ACHN (cell line): ENCODE results near the gene LIMK1.
"Not testable (repeated sequence)": the region's sequence is repeated elsewhere in the genome, so short reads cannot be mapped to it uniquely, and the experiment has no call there.

Experiments used
- DNase-seq: peaks from one replicate; pipeline ENCODE4 v3.0.0-alpha.2; 2015
- in situ Hi-C: cut with HindIII; loops from 2 replicates; pipeline ENCODE4 v1.10.0; 2017; ENCODE audit warnings: low sequenced_read_pairs, low pct_ligation_motif_present, low pct_unique_long_range_greater_than_20kb

The LIMK1 gene

DNA sequence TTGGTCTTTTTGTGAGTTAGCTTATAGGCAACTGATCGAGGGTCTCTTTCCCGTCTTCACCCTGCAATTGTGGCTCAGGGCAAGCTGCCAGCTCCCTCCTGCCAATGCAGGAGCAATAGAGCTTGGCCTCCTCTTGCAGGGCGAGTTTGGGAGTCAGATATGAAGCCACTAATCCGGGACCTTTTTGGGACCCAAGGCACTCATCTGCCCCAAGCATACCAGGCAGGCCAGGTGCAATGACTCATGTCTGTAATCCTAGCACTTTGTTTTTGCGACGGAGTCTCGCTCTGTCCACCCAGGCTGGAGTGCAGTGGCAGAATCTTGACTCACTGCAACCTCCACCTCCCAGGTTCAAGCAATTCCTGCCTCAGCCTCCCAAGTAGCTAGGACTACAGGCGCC lies 21.1 kb downstream of the LIMK1 start:
- peak; percentile 89 for DNase-seq
- in situ Hi-C loops: no loop called here

DNA sequence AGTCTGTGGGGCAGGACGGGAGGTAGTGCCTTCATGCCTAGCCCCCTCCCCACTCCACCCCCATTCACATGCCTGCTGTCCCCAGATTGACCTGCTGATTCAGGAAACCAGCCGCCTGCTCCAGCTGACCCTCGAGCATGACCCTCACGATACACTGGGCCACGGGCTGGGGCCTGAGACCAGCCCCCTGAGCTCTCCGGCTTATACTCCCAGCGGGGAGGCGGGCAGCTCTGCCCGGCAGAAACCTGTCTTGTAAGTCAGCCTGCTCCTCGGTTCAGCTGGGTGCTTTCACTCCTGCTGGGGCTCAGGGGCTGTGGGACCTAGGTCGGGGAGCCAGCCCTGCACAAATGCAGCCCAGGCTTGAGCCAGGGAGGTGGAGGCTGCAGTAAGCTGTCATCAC lies 22.4 kb downstream of the LIMK1 start:
- in situ Hi-C loops: no loop called here
- no peak for DNase-seq

DNA sequence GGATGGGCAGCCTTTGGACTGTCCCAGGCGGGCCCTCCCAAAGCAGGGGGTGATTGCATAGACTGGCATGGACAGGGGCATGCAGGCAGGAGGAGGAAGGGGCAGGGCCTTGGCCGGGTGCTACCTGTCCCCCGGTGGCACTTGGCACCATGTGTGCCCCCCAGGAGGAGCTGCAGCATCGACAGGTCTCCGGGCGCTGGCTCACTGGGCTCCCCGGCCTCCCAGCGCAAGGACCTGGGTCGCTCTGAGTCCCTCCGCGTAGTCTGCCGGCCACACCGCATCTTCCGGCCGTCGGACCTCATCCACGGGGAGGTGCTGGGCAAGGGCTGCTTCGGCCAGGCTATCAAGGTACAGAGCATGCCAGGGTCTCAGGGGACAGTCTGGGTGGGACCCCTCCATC lies 23.2 kb downstream of the LIMK1 start:
- no peak for DNase-seq
- in situ Hi-C loops: no loop called here

- no peak for DNase-seq
- in situ Hi-C loops: no loop called here
These were observed 31.7 kb downstream of the LIMK1 start for GRCh38 chr7:74115326-74115725.

GRCh38 chr7:74116356-74116755 lies 32.8 kb downstream of the LIMK1 start:
- DNase-seq: no peak
- in situ Hi-C loops: no loop called here

DNA sequence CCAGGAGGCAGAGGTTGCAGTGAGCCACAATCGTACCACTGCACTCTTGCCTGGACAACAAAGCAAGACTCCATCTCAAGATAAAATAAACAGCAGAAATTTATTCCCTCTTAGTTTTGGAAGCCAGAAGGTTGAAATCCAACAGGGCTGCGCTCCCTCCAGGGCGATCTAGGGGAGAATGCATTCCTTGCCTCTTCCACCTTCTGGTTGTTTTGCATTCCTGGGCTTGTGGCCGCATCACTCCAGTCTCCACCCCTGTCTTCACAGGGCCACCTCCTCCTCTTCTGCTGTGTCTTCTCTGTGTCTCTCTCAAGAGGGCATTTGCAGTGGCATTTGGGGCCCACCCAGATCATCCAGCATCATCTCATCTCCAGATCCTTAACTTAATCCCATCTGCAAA lies 36.2 kb downstream of the LIMK1 start:
- no peak for DNase-seq
- in situ Hi-C loops: no loop called here

DNA sequence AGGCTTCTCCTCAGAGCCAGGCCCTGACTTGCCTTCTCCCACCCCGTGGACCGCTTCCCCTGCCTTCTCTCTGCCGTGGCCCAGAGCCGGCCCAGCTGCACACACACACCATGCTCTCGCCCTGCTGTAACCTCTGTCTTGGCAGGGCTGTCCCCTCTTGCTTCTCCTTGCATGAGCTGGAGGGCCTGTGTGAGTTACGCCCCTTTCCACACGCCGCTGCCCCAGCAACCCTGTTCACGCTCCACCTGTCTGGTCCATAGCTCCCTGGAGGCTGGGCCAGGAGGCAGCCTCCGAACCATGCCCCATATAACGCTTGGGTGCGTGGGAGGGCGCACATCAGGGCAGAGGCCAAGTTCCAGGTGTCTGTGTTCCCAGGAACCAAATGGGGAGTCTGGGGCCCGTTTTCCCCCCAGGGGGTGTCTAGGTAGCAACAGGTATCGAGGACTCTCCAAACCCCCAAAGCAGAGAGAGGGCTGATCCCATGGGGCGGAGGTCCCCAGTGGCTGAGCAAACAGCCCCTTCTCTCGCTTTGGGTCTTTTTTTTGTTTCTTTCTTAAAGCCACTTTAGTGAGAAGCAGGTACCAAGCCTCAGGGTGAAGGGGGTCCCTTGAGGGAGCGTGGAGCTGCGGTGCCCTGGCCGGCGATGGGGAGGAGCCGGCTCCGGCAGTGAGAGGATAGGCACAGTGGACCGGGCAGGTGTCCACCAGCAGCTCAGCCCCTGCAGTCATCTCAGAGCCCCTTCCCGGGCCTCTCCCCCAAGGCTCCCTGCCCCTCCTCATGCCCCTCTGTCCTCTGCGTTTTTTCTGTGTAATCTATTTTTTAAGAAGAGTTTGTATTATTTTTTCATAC lies 38.0 kb downstream of the LIMK1 start:
- in situ Hi-C loops: no loop called here

GRCh38 chr7:74123892-74124291 lies 40.3 kb downstream of the LIMK1 start:
- DNase-seq, in situ Hi-C loops: not testable (repeated sequence)

More for the DNA sequence above, 38.0 kb downstream of the LIMK1 start:
- DNase-seq: no peak

DNA sequence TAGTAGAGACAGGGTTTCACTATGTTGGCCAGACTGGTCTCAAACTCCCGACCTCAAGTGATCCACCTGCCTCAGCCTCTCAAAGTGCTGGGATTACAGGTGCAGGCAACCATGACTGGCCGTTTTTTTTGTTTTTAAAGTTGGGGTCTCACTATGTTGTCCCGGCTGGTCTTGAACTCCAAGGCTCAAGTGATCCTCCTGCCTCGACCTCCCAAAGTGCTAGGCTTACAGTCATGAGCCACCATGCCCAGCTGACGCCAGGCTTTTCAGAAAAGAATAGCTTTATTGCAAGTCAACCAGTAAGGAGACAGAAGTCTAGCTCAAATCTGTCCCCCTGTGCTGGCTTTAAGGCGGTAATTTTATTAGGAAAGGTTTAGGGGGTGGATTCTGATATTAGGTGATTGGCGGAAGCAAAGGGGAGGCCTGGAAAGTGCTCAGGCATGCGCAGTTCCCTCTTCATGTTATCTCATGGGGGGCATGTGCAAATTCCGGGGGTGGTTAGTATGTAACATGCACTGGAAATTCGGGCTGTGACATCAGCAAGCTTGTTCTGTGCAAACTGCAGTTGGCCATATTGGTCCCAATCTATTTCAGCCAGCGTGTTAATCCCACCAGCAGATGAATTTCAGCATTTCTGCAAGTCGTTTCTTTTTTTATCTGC lies 42.7 kb downstream of the LIMK1 start:
- DNase-seq: no peak
- in situ Hi-C loops: no loop called here

DNA sequence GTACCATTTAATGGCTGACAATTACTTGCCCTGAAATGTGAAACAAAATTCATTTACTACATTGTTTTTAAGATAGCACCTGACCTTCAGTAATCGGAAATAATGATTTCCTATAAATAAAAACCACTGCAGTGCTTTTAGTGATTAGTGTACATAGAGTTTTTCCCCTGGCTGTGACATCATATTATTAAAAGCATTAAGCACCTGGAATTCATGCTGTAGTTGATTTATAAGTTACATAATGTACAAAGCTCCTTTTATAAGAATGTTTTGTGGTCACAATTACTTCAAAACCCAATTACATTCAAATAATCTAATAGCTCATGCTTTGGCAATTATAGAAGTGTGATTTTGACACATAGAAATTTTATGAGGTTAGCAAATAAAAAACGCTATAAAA lies 46.3 kb downstream of the LIMK1 start:
- in situ Hi-C loops: no loop called here
- DNase-seq: no peak

- no peak for DNase-seq
- in situ Hi-C loops: no loop called here
These were observed 46.9 kb downstream of the LIMK1 start for GRCh38 chr7:74130518-74130917.

DNA sequence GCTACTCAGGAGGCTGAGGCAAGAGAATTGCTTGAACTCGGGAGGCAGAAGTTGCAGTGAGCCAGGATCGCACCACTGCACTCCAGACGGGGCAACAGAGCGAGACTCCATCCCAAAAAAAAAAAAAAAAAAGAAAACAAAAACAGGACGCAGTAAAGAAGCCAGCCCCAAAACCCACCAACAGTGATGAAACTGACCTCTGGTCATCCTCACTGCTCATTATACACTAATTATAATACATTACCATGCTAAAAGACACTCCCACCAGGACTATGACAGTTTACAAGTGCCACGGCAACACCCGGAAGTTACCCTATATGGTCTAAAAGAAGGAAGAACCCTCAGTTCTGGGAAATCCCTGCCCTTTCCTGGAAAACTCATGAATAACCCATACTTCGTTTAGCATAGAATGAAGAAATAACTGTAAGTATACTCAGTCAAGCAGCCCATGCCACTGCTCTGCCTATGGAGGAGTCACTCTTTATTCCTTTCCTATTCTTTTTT lies 50.6 kb downstream of the LIMK1 start:
- DNase-seq: no peak
- in situ Hi-C loops: no loop called here

- no peak for DNase-seq
- in situ Hi-C loops: no loop called here
These were observed 54.8 kb downstream of the LIMK1 start for GRCh38 chr7:74138334-74138867.

DNA sequence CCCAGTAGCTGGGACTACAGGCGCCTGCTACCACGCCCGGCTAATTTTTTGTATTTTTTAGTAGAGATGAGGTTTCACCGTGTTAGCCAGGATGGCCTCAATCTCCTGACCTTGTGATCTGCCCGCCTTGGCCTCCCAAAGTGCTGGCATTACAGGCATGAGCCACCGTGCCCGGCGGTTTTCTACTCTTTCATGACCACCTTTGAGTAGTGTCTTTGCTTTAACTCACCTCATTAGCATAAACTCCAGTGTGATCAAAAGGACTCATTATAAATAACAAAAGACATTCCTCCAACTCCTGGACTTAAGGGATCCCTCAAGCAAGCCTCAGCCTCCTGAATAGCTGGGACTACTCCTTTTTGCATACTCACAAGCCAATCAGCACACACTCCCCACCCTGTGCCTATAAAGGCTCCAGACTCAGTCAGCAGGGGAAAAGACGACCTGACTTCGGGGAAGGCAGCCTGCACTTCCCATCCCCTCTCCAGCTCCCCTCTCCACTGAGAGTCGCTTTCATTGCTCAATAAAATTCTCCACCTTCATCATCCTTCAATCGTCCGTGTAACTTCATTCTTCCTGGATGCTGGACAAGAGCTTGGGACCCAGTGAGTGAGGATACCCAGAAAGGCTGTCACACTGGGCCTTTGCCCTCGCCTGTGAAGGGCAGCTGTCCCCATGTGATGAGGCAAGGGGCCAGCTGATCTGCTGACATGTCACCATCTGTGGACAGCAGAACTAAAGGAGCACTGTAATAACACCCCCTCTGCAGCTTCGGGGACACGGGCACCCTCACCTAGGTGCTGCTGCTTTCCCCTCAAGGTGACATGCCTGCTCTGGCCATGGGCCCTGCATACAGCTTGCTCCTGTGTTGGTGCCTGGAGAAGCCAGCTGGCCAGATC lies 55.6 kb downstream of the LIMK1 start:
- DNase-seq: no peak
- in situ Hi-C loops: no loop called here

DNA sequence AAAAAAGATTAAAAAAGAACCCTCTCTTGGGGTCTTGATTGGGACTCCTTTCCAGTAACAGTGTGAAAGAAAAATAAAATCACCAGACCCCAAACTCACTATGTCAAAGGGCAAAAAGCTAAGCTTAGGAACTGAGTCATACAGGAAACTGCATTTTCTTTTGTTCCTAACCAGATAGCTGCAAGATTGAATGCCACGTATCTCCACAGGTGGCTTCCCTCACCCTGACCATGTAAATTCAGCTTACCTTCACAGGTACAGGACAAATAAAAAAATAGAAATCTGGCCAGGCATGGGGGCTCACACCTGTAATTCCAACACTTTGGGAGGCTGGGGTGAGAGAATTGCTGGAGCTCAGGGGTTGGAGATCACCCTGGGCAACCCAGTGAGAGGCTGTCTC lies 58.1 kb downstream of the LIMK1 start:
- in situ Hi-C loops: no loop called here
- DNase-seq: no peak

GRCh38 chr7:74143383-74143782 lies 59.8 kb downstream of the LIMK1 start:
- in situ Hi-C loops: no loop called here
- no peak for DNase-seq

GRCh38 chr7:74148491-74148890 lies 64.9 kb downstream of the LIMK1 start:
- no peak for DNase-seq
- in situ Hi-C loops: no loop called here

DNA sequence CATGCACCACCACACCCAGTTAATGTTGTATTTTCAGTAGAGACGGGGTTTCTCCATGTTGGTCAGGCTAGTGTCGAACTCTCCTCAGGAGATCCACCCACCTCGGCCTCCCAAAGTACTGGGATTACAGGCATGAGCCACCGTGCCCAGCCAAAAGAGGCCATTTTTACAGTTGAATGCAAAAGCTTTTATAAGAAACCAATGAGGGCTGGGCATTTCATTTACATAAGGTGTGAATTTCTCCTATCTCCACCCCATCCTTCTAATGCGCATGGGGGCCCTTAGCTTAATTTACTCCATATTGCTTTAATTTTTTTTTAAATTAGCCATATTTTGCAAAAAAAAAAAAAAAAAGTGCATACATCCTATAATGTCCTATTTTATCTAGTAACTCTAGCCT lies 65.5 kb downstream of the LIMK1 start:
- DNase-seq: no peak
- in situ Hi-C loops: no loop called here

DNA sequence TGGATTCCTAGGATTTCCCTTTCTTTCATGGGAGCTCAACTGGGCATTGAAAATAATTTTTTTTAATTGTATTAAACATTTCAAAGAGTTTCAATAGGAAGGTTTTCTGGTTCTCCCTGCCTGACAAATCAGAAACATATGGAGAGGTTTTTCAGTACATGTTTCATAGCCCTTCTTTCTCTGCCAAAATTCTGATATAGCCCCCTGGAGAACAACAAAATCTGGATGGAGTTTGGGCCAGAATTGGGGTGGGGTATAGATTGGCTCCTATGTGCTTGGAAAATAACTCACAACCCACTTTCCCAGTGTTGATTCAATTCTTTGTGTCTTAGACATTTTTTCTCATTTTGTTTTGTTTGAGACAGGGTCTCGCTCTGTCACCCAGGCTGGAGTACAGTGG lies 66.0 kb downstream of the LIMK1 start:
- in situ Hi-C loops: no loop called here
- DNase-seq: no peak
